Panc1 (cell line): Measurements from ENCODE around the gene ELF3. TPM values are rescaled to one million over a fixed set of nuclear protein-coding genes. Genes with fewer than 3 reads are reported as not detected.

Experiments used
- ATAC-seq: fragments of 200-7000 bp; cut with Tn5 transposase; 2 replicates; pipeline ENCODE4 v1.9.1; 2020; ENCODE audit warnings: mild to moderate bottlenecking, moderate library complexity
- BruUV-seq: library from RNA; stranded (reverse); fragments of 400-500 nt; replicated peaks from 2 replicates; lab custom pipeline; 2021; lab: Mats Ljungman, UMichigan
- CTCF ChIA-PET: fragments of 300-600 bp; sonication (Branson Sonifier 250); formaldehyde crosslinking; loops from one replicate; lab custom pipeline; 2022; ENCODE audit warnings: antibody characterized with exemption; lab: Charles Lee
- POLR2A ChIA-PET: fragments of 300-600 bp; sonication (Branson Sonifier 250); formaldehyde crosslinking; loops from one replicate; lab custom pipeline; 2022; ENCODE audit warnings: antibody characterized with exemption; lab: Charles Lee
- DNase-seq: peaks from one replicate; pipeline ENCODE4 v3.0.0-alpha.2; 2010; ENCODE audit warnings: low read depth, low spot score
- H3K27ac ChIP-seq: 2 replicates; pipeline ENCODE4 v1.5.1; 2011; ENCODE audit warnings: mild to moderate bottlenecking, low read length, inconsistent platforms
- H3K27me3 ChIP-seq: fragments of 200-500 bp; sonication (Bioruptor generic); 2 replicates; pipeline ENCODE4 v1.6.0; 2014; ENCODE audit warnings: low read length, inconsistent platforms; ENCODE audit not compliant: control insufficient read depth, insufficient read depth
- H3K36me3 ChIP-seq: fragments of 200-500 bp; sonication (Bioruptor generic); 2 replicates; pipeline ENCODE4 v1.5.1; 2014; ENCODE audit warnings: inconsistent platforms, mild to moderate bottlenecking, low read length, moderate library complexity; ENCODE audit not compliant: control insufficient read depth, insufficient read depth
- H3K4me1 ChIP-seq: 2 replicates; pipeline ENCODE4 v1.5.1; 2011; ENCODE audit warnings: inconsistent platforms, mild to moderate bottlenecking, low read length, moderate library complexity; ENCODE audit not compliant: control insufficient read depth, insufficient read depth
- H3K4me3 ChIP-seq, 2 experiments: 2 replicates each; pipeline ENCODE4 v1.5.1; 2011 to 2012; ENCODE audit warnings: low read depth in 2 of 2, low read length in 2 of 2, mild to moderate bottlenecking in 2 of 2, inconsistent platforms in 1 of 2, moderate library complexity in 1 of 2
- H3K9me3 ChIP-seq: fragments of 200-500 bp; sonication (Bioruptor generic); 2 replicates; pipeline ENCODE4 v1.5.1; 2014; ENCODE audit warnings: low read depth, mild to moderate bottlenecking, inconsistent platforms, low read length, moderate library complexity; ENCODE audit not compliant: control insufficient read depth, insufficient read depth
- POLR2AphosphoS5 ChIP-seq: IDR thresholded peaks from 2 replicates; pipeline ENCODE4 v1.6.1; 2012; ENCODE audit warnings: mild to moderate bottlenecking, low read depth, low read length, moderate library complexity
- SIN3A ChIP-seq: IDR thresholded peaks from 2 replicates; pipeline ENCODE4 v1.6.1; 2012; ENCODE audit warnings: low read depth, mild to moderate bottlenecking, low read length, moderate library complexity, borderline replicate concordance; ENCODE audit not compliant: insufficient read depth
- TCF7L2 ChIP-seq: IDR thresholded peaks from 2 replicates; pipeline ENCODE4 v1.6.1; 2011; ENCODE audit warnings: mild to moderate bottlenecking, low read depth, low read length, inconsistent platforms
- in situ Hi-C: cut with HindIII; loops from 2 replicates; pipeline ENCODE4 v1.10.0; 2016; ENCODE audit warnings: low sequenced_read_pairs, low pct_unique_long_range_greater_than_20kb
- intact Hi-C: fragments of 100-400 bp; cut with micrococcal nuclease; formaldehyde crosslinking; loops from one replicate; pipeline ENCODE4 v1.10.0; 2022; ENCODE audit not compliant: unreplicated experiment
- total RNA-seq: library from RNA; stranded (reverse); gene quantifications from one replicate; pipeline ENCODE4 v1.2.1, GENCODE V29; 2021; ENCODE audit not compliant: unreplicated experiment
- TF ChIP-seq, protein P1 (sequence below): fragments of 450-650 bp; IDR thresholded peaks from 2 replicates; pipeline ENCODE4 v1.5.1; 2017; ENCODE audit warnings: mild to moderate bottlenecking
- TF ChIP-seq, protein P2 (sequence below), 2 experiments: IDR thresholded peaks; 2 replicates each; pipeline ENCODE4 v1.6.1; 2011 to 2012; ENCODE audit warnings: low read depth in 2 of 2, control low read depth in 1 of 2, low read length in 1 of 2, mild to moderate bottlenecking in 1 of 2, moderate library complexity in 1 of 2; ENCODE audit not compliant: insufficient read depth in 1 of 2

Gene ELF3
- total RNA-seq, 1 experiment from 2014 or later: 126 TPM

- Histone ChIP-seq H3K4me1 (no peaks in the 10 kb centered on the region), H3K27ac (no peak overlapping the region), H3K4me3 (no peak overlapping the region), H3K27me3 (no peaks in the 10 kb centered on the region), H3K36me3 (peaks cover 20% of the 10 kb centered on the region), H3K9me3 (no peaks in the 10 kb centered on the region)
- ATAC-seq: 0 out of 2 replicates have a peak, but pooled peaks have one; percentile 34
- CTCF ChIA-PET: interaction anchor here (3.9 kb wide), 1 partner anchor 74 kb away, joined by 38 read pairs; no protein-coding TSS in a partner anchor
- POLR2A ChIA-PET: no interaction called here
- TF ChIP-seq, protein P1, sequence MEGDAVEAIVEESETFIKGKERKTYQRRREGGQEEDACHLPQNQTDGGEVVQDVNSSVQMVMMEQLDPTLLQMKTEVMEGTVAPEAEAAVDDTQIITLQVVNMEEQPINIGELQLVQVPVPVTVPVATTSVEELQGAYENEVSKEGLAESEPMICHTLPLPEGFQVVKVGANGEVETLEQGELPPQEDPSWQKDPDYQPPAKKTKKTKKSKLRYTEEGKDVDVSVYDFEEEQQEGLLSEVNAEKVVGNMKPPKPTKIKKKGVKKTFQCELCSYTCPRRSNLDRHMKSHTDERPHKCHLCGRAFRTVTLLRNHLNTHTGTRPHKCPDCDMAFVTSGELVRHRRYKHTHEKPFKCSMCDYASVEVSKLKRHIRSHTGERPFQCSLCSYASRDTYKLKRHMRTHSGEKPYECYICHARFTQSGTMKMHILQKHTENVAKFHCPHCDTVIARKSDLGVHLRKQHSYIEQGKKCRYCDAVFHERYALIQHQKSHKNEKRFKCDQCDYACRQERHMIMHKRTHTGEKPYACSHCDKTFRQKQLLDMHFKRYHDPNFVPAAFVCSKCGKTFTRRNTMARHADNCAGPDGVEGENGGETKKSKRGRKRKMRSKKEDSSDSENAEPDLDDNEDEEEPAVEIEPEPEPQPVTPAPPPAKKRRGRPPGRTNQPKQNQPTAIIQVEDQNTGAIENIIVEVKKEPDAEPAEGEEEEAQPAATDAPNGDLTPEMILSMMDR: no peak
- peak; percentile 51 for TF ChIP-seq POLR2AphosphoS5
- in situ Hi-C loops: no loop called here
- intact Hi-C loops: no loop called here
- BruUV-seq: no TSS peak
- DNase-seq: no peak
Measured at GRCh38 chr1:201970334-201971159, 39.8 kb upstream of the ELF3 start.

DNA sequence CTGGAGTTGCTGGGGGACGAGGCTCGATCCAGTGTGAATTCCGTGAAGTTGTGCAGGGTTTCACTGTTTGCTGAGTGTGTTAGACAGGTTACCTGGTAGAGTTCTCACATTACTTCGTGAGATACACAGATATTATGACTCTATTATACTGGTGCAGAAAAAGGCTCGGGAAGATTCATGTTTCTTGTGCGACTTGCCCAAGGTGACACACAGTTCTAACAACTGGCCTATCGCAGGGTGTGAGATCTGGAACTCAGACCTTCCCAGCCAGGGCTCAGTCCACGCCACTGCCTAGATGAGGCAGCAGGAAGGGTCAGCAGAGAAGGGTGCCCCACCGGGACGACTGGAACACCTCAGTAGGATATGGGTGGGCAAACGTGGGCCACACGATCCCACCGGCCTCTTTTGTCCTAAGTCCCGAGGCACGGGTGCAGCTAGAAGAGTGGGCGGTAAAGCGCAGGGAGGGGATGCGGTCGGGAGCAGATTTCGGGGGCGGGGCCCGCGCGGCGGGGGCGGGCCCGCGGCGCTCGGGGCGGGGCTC, 28.2 kb upstream of the ELF3 start:
- no peaks in the 10 kb centered on the region for H3K36me3 ChIP-seq
- intact Hi-C loops (no loop called here), in situ Hi-C loops (no loop called here)
- TF ChIP-seq, protein P2, sequence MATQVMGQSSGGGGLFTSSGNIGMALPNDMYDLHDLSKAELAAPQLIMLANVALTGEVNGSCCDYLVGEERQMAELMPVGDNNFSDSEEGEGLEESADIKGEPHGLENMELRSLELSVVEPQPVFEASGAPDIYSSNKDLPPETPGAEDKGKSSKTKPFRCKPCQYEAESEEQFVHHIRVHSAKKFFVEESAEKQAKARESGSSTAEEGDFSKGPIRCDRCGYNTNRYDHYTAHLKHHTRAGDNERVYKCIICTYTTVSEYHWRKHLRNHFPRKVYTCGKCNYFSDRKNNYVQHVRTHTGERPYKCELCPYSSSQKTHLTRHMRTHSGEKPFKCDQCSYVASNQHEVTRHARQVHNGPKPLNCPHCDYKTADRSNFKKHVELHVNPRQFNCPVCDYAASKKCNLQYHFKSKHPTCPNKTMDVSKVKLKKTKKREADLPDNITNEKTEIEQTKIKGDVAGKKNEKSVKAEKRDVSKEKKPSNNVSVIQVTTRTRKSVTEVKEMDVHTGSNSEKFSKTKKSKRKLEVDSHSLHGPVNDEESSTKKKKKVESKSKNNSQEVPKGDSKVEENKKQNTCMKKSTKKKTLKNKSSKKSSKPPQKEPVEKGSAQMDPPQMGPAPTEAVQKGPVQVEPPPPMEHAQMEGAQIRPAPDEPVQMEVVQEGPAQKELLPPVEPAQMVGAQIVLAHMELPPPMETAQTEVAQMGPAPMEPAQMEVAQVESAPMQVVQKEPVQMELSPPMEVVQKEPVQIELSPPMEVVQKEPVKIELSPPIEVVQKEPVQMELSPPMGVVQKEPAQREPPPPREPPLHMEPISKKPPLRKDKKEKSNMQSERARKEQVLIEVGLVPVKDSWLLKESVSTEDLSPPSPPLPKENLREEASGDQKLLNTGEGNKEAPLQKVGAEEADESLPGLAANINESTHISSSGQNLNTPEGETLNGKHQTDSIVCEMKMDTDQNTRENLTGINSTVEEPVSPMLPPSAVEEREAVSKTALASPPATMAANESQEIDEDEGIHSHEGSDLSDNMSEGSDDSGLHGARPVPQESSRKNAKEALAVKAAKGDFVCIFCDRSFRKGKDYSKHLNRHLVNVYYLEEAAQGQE (IDR thresholded peaks at IDR 0.05; ENCODE audit: insufficient read depth in 1 of 2, low read depth in 2 of 2, low read length in 1 of 2): no peak
- TF ChIP-seq TCF7L2 (0 out of 2 replicates have a peak, but pooled peaks have one; percentile 4), SIN3A (no peak), POLR2AphosphoS5 (0 out of 2 replicates have a peak, but pooled peaks have one; percentile 7)
- TF ChIP-seq, protein P1: no peak
- no TSS peak for BruUV-seq
- H3K27ac ChIP-seq: peak overlapping the region; percentile 62
- POLR2A ChIA-PET: no interaction called here
- no peaks in the 10 kb centered on the region for H3K27me3 ChIP-seq
- ATAC-seq (peak; percentile 63), DNase-seq (no peak)
- peaks cover 8% of the 10 kb centered on the region for H3K4me1 ChIP-seq
- H3K9me3 ChIP-seq: no peaks in the 10 kb centered on the region
- H3K4me3 ChIP-seq: peak overlapping the region; percentile 74 to 76
- CTCF ChIA-PET: no interaction called here
